B cell (primary cell): Measurements from ENCODE around the gene FXYD2. TPM values are rescaled to one million over a fixed set of nuclear protein-coding genes. Genes with fewer than 3 reads are reported as not detected.

ENCODE experiments used
- ATAC-seq: fragments of 200-7000 bp; cut with Tn5 transposase; one replicate; pipeline ENCODE4 v1.10.0; 2021; ENCODE audit warnings: low read depth, mild to moderate bottlenecking, moderate number of reproducible peaks, moderate library complexity
- CTCF ChIA-PET: fragments of 350-600 bp; sonication (Branson Sonifier 250); formaldehyde crosslinking; loops from one replicate; lab custom pipeline; 2021; ENCODE audit warnings: antibody characterized with exemption, inconsistent platforms; lab: Charles Lee
- POLR2A ChIA-PET: fragments of 350-600 bp; sonication (Branson Sonifier 250); formaldehyde crosslinking; loops from one replicate; lab custom pipeline; 2021; ENCODE audit warnings: antibody characterized with exemption; lab: Charles Lee
- DNase-seq: peaks from one replicate; pipeline ENCODE4 v3.0.0; 2013
- H2AFZ ChIP-seq: 2 replicates; pipeline ENCODE4 v1.6.1; 2012; ENCODE audit warnings: mild to moderate bottlenecking, low read depth, low read length; ENCODE audit not compliant: insufficient read depth, poor library complexity, severe bottlenecking
- H3K27ac ChIP-seq, 2 donors: 1 replicate in 1 of 2; 2 replicates in 1 of 2; pipeline ENCODE4 v1.5.1; 2012 to 2013; ENCODE audit warnings: low read length in 2 of 2, mild to moderate bottlenecking in 2 of 2, moderate library complexity in 1 of 2
- H3K27me3 ChIP-seq, 4 experiments: fragments of 200-600 bp in 1 of 4; sonication (generic) in 1 of 4; replicated peaks in 1 of 4; 1 replicate in 2 of 4; 2 replicates in 2 of 4; pipeline versions ENCODE4 v1.6.1 to v1.7.0; 2013 to 2016; ENCODE audit warnings: low read length in 3 of 4, mild to moderate bottlenecking in 2 of 4, mixed read lengths in 1 of 4, moderate library complexity in 1 of 4; ENCODE audit not compliant: insufficient read depth in 4 of 4, control insufficient read depth in 3 of 4; ENCODE audit errors: control extremely low read depth in 1 of 4
- H3K36me3 ChIP-seq, 2 experiments: replicated peaks in 1 of 2; 1 replicate in 1 of 2; 2 replicates in 1 of 2; pipeline versions ENCODE4 v1.6.1 to v1.7.1; 2013; ENCODE audit warnings: low read length in 1 of 2; ENCODE audit not compliant: insufficient read depth in 2 of 2, control insufficient read depth in 1 of 2; ENCODE audit errors: control extremely low read depth in 1 of 2, extremely low read depth in 1 of 2
- H3K4me1 ChIP-seq, 2 donors: fragments of 200-600 bp in 1 of 2; sonication (generic) in 1 of 2; 1 replicate in 1 of 2; 2 replicates in 1 of 2; pipeline versions ENCODE4 v1.5.1 to v1.6.1; 2013 to 2017; ENCODE audit warnings: low read length in 2 of 2; ENCODE audit not compliant: control insufficient read depth in 2 of 2, insufficient read depth in 2 of 2
- H3K4me2 ChIP-seq: replicated peaks from 2 replicates; pipeline ENCODE3; 2012; ENCODE audit warnings: mild to moderate bottlenecking, low read depth, low read length; ENCODE audit not compliant: poor library complexity, severe bottlenecking
- H3K4me3 ChIP-seq, 5 experiments: fragments of 200-600 bp in 1 of 5; sonication (generic) in 1 of 5; 1 replicate in 3 of 5; 2 replicates in 2 of 5; pipeline versions ENCODE4 v1.5.1 to v1.7.0; 2011 to 2016; ENCODE audit warnings: low read length in 4 of 5, mild to moderate bottlenecking in 4 of 5, low read depth in 2 of 5, control low read depth in 1 of 5, moderate library complexity in 1 of 5; ENCODE audit not compliant: insufficient read depth in 1 of 5; ENCODE audit errors: control extremely low read depth in 1 of 5, extremely low read depth in 1 of 5
- H3K79me2 ChIP-seq: fragments of 200-600 bp; sonication (generic); one replicate; pipeline ENCODE4 v1.6.0; 2016; ENCODE audit warnings: low read length; ENCODE audit not compliant: control insufficient read depth, insufficient read depth
- H3K9ac ChIP-seq: fragments of 200-600 bp; sonication (generic); 2 replicates; pipeline ENCODE4 v1.6.1; 2017; ENCODE audit warnings: mild to moderate bottlenecking, low read length, moderate library complexity
- H3K9me3 ChIP-seq, 3 donors: one replicate each; pipeline versions ENCODE4 v1.6.1 to v1.7.1; 2013; ENCODE audit warnings: low read length in 2 of 3; ENCODE audit not compliant: control insufficient read depth in 2 of 3, insufficient read depth in 1 of 3; ENCODE audit errors: control extremely low read depth in 1 of 3
- H4K20me1 ChIP-seq: 2 replicates; pipeline ENCODE4 v1.6.0; 2012; ENCODE audit warnings: mild to moderate bottlenecking, low read length; ENCODE audit not compliant: insufficient read depth, control insufficient read depth, poor library complexity, severe bottlenecking
- H3K27ac Mint-ChIP-seq: one replicate; pipeline ENCODE4 v1.8.0; 2021; ENCODE audit warnings: mixed read lengths
- H3K27me3 Mint-ChIP-seq: one replicate; pipeline ENCODE4 v1.8.0; 2021; ENCODE audit warnings: mixed read lengths
- H3K4me1 Mint-ChIP-seq: one replicate; pipeline ENCODE4 v1.8.0; 2021; ENCODE audit warnings: mixed read lengths
- H3K4me3 Mint-ChIP-seq: one replicate; pipeline ENCODE4 v1.8.0; 2021; ENCODE audit warnings: mixed read lengths
- H3K9me3 Mint-ChIP-seq: one replicate; pipeline ENCODE4 v1.8.0; 2022; ENCODE audit warnings: mixed read lengths; ENCODE audit not compliant: insufficient read depth
- CTCF ChIP-seq: fragments of 200-600 bp; IDR thresholded peaks from one replicate; pipeline ENCODE4 v1.8.0; 2022; ENCODE audit warnings: antibody characterized with exemption, mild to moderate bottlenecking
- EZH2 ChIP-seq: IDR thresholded peaks from 2 replicates; pipeline ENCODE4 v1.6.1; 2012; ENCODE audit warnings: borderline replicate concordance, low read depth, mild to moderate bottlenecking, moderate library complexity, low read length; ENCODE audit not compliant: insufficient read depth, poor library complexity, severe bottlenecking
- WGBS: methylation state at CpG from one replicate; pipeline ENCODE4 v1.1.5; 2013; ENCODE audit warnings: missing lambda C conversion rate; ENCODE audit not compliant: insufficient coverage; 5-methylcytosine and 5-hydroxymethylcytosine counted together
- intact Hi-C: fragments of 100-400 bp; cut with micrococcal nuclease; formaldehyde crosslinking; loops from one replicate; pipeline ENCODE4 v1.10.0; 2022
- polyA plus RNA-seq: library from polyadenylated mRNA; depleted of rRNA; stranded (reverse); fragments of >200 nt; gene quantifications from 2 replicates; pipeline ENCODE4 v1.2.3, GENCODE V29; 2012
- total RNA-seq, 2 donors: library from RNA; stranded (reverse); fragments of 120-200 nt in 1 of 2; gene quantifications; 1 replicate in 1 of 2; 2 replicates in 1 of 2; pipeline versions ENCODE4 v1.2.3 to v1.2.4, GENCODE V29; 2013 to 2022

FXYD2 gene
- total and polyA plus RNA-seq, 2 donors (not counting 1 experiment from before 2014, with no cell fraction given) = 0.61 to 19.5 TPM

- no peak overlapping the region for H3K27ac Mint-ChIP-seq
- H3K9me3 Mint-ChIP-seq = no peaks in the 10 kb centered on the region
- H3K27me3 Mint-ChIP-seq = peaks cover 7% of the 10 kb centered on the region
- Histone ChIP-seq H3K4me3 (no peak overlapping the region), H4K20me1 (peaks cover 4% of the 10 kb centered on the region), H3K4me1 (peaks cover 0 to 9% of the 10 kb centered on the region in 2 donors), H3K36me3 (peaks cover 0 to 15% of the 10 kb centered on the region in 2 experiments), H3K4me2 (no peak overlapping the region), H3K79me2 (peaks cover 9% of the 10 kb centered on the region), H3K27ac (no peak overlapping the region), H3K9me3 (no peaks in the 10 kb centered on the region), H3K27me3 (peaks cover 0 to 12% (median 0%) of the 10 kb centered on the region in 4 experiments), H2AFZ (no peak overlapping the region), H3K9ac (no peak overlapping the region)
- no peak for DNase-seq
- TF ChIP-seq EZH2 (no peak), CTCF (no peak)
- intact Hi-C loops = loop anchor here (1.0 kb wide), 4 partner anchors 10 to 246 kb away; no protein-coding TSS in a partner anchor
- ATAC-seq = no peak
- 54% methylated on average over 4 of the region's 5 CpGs for WGBS
- ChIA-PET POLR2A (interaction anchor here (1.0 to 1.7 kb wide), 2 partner anchors 11 to 199 kb away, joined by 3 to 5 read pairs; no protein-coding TSS in a partner anchor), CTCF (interaction anchor here (0.6 to 14.3 kb wide), 35 partner anchors 8 to 553 kb away, joined by 3 to 462 read pairs (median 5); partner anchors contain the start of genes FXYD2, IL10RA and UBE4A)
- no peak overlapping the region for H3K4me3 Mint-ChIP-seq
- peaks cover 5% of the 10 kb centered on the region for H3K4me1 Mint-ChIP-seq
Measured at GRCh38 chr11:117806846-117807245, 17.7 kb downstream of the FXYD2 start.

- H3K27me3 ChIP-seq = peaks cover 0 to 12% (median 0%) of the 10 kb centered on the region in 4 experiments
- H3K9me3 ChIP-seq = no peaks in the 10 kb centered on the region
- CTCF ChIA-PET = interaction anchor here (1.7 to 14.3 kb wide), 4 partner anchors 16 to 365 kb away, joined by 9 to 462 read pairs (median 42); partner anchors contain the start of gene FXYD2
- intact Hi-C loops = no loop called here
- no peak for TF ChIP-seq EZH2
- TF ChIP-seq CTCF = no peak
- H4K20me1 ChIP-seq = peaks cover 4% of the 10 kb centered on the region
- H3K4me1 ChIP-seq = peaks cover 0 to 9% of the 10 kb centered on the region in 2 donors
- H3K27me3 Mint-ChIP-seq = peaks cover 4% of the 10 kb centered on the region
- H3K4me1 Mint-ChIP-seq = peaks cover 5% of the 10 kb centered on the region
- peaks cover 0 to 15% of the 10 kb centered on the region in 2 experiments for H3K36me3 ChIP-seq
- POLR2A ChIA-PET = no interaction called here
- H3K9ac ChIP-seq = no peak overlapping the region
- H2AFZ ChIP-seq = no peak overlapping the region
- ATAC-seq (no peak), DNase-seq (no peak)
- no peak overlapping the region for H3K4me2 ChIP-seq
- H3K27ac ChIP-seq = no peak overlapping the region
- no peak overlapping the region for H3K4me3 Mint-ChIP-seq
- H3K27ac Mint-ChIP-seq = no peak overlapping the region
- WGBS = no CpG with 5 or more reads among the region's 1 CpG
- H3K4me3 ChIP-seq = no peak overlapping the region
- no peaks in the 10 kb centered on the region for H3K9me3 Mint-ChIP-seq
- H3K79me2 ChIP-seq = peaks cover 9% of the 10 kb centered on the region
Measured at GRCh38 chr11:117805045-117805444, 19.5 kb downstream of the FXYD2 start.
